Duodenal mucosa (tissue), 2 donors: ENCODE results near the gene SUPV3L1.
A peak's percentile ranks its signal among the peaks of the same experiment; 100 is the strongest.
"Not testable (repeated sequence)": the region's sequence is repeated elsewhere in the genome, so short reads cannot be mapped to it uniquely, and the experiment has no call there.

Experiments used
- H3K27ac ChIP-seq: one replicate; pipeline ENCODE4 v1.7.0; 2013; ENCODE audit warnings: low read depth, low read length
- H3K27me3 ChIP-seq, 2 donors: one replicate each; pipeline ENCODE4 v1.7.0; 2013; ENCODE audit warnings: low read length in 2 of 2, control low read depth in 1 of 2; ENCODE audit not compliant: insufficient read depth in 2 of 2, control insufficient read depth in 1 of 2
- H3K36me3 ChIP-seq, 2 donors: one replicate each; pipeline ENCODE4 v1.7.0; 2013; ENCODE audit warnings: low read length in 2 of 2, control low read depth in 1 of 2; ENCODE audit not compliant: insufficient read depth in 2 of 2, control insufficient read depth in 1 of 2
- H3K4me1 ChIP-seq, 2 donors: one replicate each; pipeline ENCODE4 v1.7.0; 2013; ENCODE audit warnings: low read length in 2 of 2, control low read depth in 1 of 2; ENCODE audit not compliant: insufficient read depth in 2 of 2, control insufficient read depth in 1 of 2
- H3K4me3 ChIP-seq, 2 donors: one replicate each; pipeline ENCODE4 v1.7.0; 2013; ENCODE audit warnings: low read length in 2 of 2, low read depth in 1 of 2
- H3K9ac ChIP-seq, 2 donors: one replicate each; pipeline ENCODE4 v1.7.0; 2013; ENCODE audit warnings: low read length in 2 of 2, low read depth in 1 of 2
- H3K9me3 ChIP-seq, 2 donors: one replicate each; pipeline ENCODE4 v1.7.0; 2013; ENCODE audit warnings: low read length in 2 of 2, control low read depth in 1 of 2; ENCODE audit not compliant: control insufficient read depth in 1 of 2

SUPV3L1 gene

GRCh38 chr10:69179743-69180524, at the start of gene SUPV3L1:
TSS of gene SUPV3L1 (plus strand) at chr10:69180234. CDS start at chr10:69180292, 58 bp downstream.
- peak within 1 kb of the TSS; percentile 81 for H3K27ac ChIP-seq
- H3K4me3 ChIP-seq: peak within 1 kb of the TSS; percentile 95 to 99
- H3K9me3 ChIP-seq: no peaks in the 10 kb centered on the region
- H3K9ac ChIP-seq: peak within 1 kb of the TSS; percentile 89 to 94
- H3K36me3 ChIP-seq: peaks cover 0 to 17% of the 10 kb centered on the region in 2 donors
- no peaks in the 10 kb centered on the region for H3K27me3 ChIP-seq
- H3K4me1 ChIP-seq: peaks cover 9 to 21% of the 10 kb centered on the region in 2 donors

GRCh38 chr10:69130251-69130650, 49.8 kb upstream of the SUPV3L1 start:
- no peaks in the 10 kb centered on the region for H3K27me3 ChIP-seq
- peaks cover 0 to 11% of the 10 kb centered on the region in 2 donors for H3K4me1 ChIP-seq
- H3K9me3 ChIP-seq: no peaks in the 10 kb centered on the region
- H3K9ac ChIP-seq: no peak overlapping the region
- H3K27ac ChIP-seq: no peak overlapping the region
- H3K36me3 ChIP-seq: peaks cover 0 to 12% of the 10 kb centered on the region in 2 donors
- no peak overlapping the region for H3K4me3 ChIP-seq

- H3K9ac ChIP-seq: no peak overlapping the region
- H3K27me3 ChIP-seq: no peaks in the 10 kb centered on the region
- H3K4me1 ChIP-seq: no peaks in the 10 kb centered on the region
- H3K9me3 ChIP-seq: no peaks in the 10 kb centered on the region
- peaks cover 0 to 6% of the 10 kb centered on the region in 2 donors for H3K36me3 ChIP-seq
- H3K4me3 ChIP-seq: no peak overlapping the region
- H3K27ac ChIP-seq: no peak overlapping the region
Measured at GRCh38 chr10:69139961-69140360, 40.1 kb upstream of the SUPV3L1 start.

- Histone ChIP-seq H3K9me3 (no peaks in the 10 kb centered on the region), H3K36me3 (peaks cover 0 to 6% of the 10 kb centered on the region in 2 donors), H3K4me1 (no peaks in the 10 kb centered on the region), H3K27me3 (no peaks in the 10 kb centered on the region), H3K9ac (no peak overlapping the region), H3K27ac (no peak overlapping the region), H3K4me3 (no peak overlapping the region)
Measured at GRCh38 chr10:69141304-69141703, 38.7 kb upstream of the SUPV3L1 start.

GRCh38 chr10:69142074-69142473, 38.0 kb upstream of the SUPV3L1 start:
- H3K9me3 ChIP-seq, H3K9ac ChIP-seq, H3K27ac ChIP-seq, H3K27me3 ChIP-seq, H3K36me3 ChIP-seq, H3K4me3 ChIP-seq, H3K4me1 ChIP-seq: not testable (repeated sequence)

- no peaks in the 10 kb centered on the region for H3K9me3 ChIP-seq
- no peaks in the 10 kb centered on the region for H3K4me1 ChIP-seq
- H3K36me3 ChIP-seq: no peaks in the 10 kb centered on the region
- H3K9ac ChIP-seq: no peak overlapping the region
- H3K27me3 ChIP-seq: no peaks in the 10 kb centered on the region
- no peak overlapping the region for H3K4me3 ChIP-seq
- no peak overlapping the region for H3K27ac ChIP-seq
Measured at GRCh38 chr10:69142983-69143382, 37.1 kb upstream of the SUPV3L1 start.

- Histone ChIP-seq H3K4me3 (no peak overlapping the region), H3K9ac (no peak overlapping the region), H3K27me3 (no peaks in the 10 kb centered on the region), H3K27ac (no peak overlapping the region), H3K4me1 (no peaks in the 10 kb centered on the region), H3K9me3 (no peaks in the 10 kb centered on the region), H3K36me3 (no peaks in the 10 kb centered on the region)
Measured at GRCh38 chr10:69145329-69145728, 34.7 kb upstream of the SUPV3L1 start.

GRCh38 chr10:69145864-69146263, 34.2 kb upstream of the SUPV3L1 start:
- Histone ChIP-seq H3K9me3 (no peaks in the 10 kb centered on the region), H3K36me3 (no peaks in the 10 kb centered on the region), H3K27me3 (no peaks in the 10 kb centered on the region), H3K9ac (no peak overlapping the region), H3K4me3 (no peak overlapping the region), H3K4me1 (no peaks in the 10 kb centered on the region), H3K27ac (no peak overlapping the region)

GRCh38 chr10:69146759-69147158, 33.3 kb upstream of the SUPV3L1 start:
- Histone ChIP-seq H3K27ac (no peak overlapping the region), H3K4me1 (no peaks in the 10 kb centered on the region), H3K9me3 (no peaks in the 10 kb centered on the region), H3K4me3 (no peak overlapping the region), H3K36me3 (no peaks in the 10 kb centered on the region), H3K9ac (no peak overlapping the region), H3K27me3 (no peaks in the 10 kb centered on the region)

GRCh38 chr10:69151984-69152383, 28.1 kb upstream of the SUPV3L1 start:
- H3K9ac ChIP-seq: no peak overlapping the region
- H3K4me3 ChIP-seq: no peak overlapping the region
- H3K27ac ChIP-seq: no peak overlapping the region
- no peaks in the 10 kb centered on the region for H3K27me3 ChIP-seq
- H3K4me1 ChIP-seq: no peaks in the 10 kb centered on the region
- no peaks in the 10 kb centered on the region for H3K9me3 ChIP-seq
- no peaks in the 10 kb centered on the region for H3K36me3 ChIP-seq
